AG09309 (cell line): ENCODE measurements around the gene ABLIM2.

ENCODE experiments used
- DNase-seq: peaks from one replicate; pipeline ENCODE4 v3.0.0-alpha.2; 2010; ENCODE audit warnings: low read depth
- H3K4me3 ChIP-seq: 2 replicates; pipeline ENCODE4 v1.5.1; 2011; ENCODE audit warnings: mild to moderate bottlenecking, low read depth, low read length, moderate library complexity; ENCODE audit not compliant: control insufficient read depth
- TF ChIP-seq, protein P1 (sequence below): IDR thresholded peaks from 2 replicates; pipeline ENCODE4 v1.5.1; 2011; ENCODE audit warnings: mild to moderate bottlenecking, low read depth, low read length, inconsistent platforms; ENCODE audit not compliant: insufficient read depth, control insufficient read depth; ENCODE audit errors: missing control alignments

The ABLIM2 gene

GRCh38 chr4:8159537-8160232, 1.1 kb upstream of the ABLIM2 start:
- TF ChIP-seq, protein P1, sequence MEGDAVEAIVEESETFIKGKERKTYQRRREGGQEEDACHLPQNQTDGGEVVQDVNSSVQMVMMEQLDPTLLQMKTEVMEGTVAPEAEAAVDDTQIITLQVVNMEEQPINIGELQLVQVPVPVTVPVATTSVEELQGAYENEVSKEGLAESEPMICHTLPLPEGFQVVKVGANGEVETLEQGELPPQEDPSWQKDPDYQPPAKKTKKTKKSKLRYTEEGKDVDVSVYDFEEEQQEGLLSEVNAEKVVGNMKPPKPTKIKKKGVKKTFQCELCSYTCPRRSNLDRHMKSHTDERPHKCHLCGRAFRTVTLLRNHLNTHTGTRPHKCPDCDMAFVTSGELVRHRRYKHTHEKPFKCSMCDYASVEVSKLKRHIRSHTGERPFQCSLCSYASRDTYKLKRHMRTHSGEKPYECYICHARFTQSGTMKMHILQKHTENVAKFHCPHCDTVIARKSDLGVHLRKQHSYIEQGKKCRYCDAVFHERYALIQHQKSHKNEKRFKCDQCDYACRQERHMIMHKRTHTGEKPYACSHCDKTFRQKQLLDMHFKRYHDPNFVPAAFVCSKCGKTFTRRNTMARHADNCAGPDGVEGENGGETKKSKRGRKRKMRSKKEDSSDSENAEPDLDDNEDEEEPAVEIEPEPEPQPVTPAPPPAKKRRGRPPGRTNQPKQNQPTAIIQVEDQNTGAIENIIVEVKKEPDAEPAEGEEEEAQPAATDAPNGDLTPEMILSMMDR: no peak
- no peak for DNase-seq
- peak overlapping the region; percentile 89 for H3K4me3 ChIP-seq

- H3K4me3 ChIP-seq: peak overlapping the region; percentile 38
- TF ChIP-seq, protein P1: no peak
- no peak for DNase-seq
These were observed 486 bp downstream of the ABLIM2 start for GRCh38 chr4:8157944-8158709.

DNA sequence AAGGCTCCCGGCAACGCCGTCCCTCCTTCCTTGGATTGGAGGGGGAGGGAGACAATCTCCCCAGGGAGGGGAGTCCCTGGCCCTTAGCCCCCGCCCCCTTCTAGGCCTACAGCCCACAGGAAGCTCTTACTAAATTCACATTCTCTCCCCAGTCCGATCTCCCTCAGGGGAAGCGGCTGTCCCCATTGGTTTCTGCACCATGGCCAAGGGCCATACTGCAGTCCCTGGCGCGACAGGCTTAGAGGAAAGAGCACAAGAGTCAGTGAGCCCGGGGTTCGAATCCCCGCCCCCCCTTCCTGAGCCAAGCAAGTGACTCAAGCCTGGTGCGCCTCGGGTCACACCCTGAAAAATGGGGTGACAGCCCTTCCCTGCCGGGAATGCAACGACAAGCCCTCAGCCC, 1.1 kb downstream of the ABLIM2 start:
- no peak for DNase-seq
- TF ChIP-seq, protein P1: no peak
- no peak overlapping the region for H3K4me3 ChIP-seq

DNA sequence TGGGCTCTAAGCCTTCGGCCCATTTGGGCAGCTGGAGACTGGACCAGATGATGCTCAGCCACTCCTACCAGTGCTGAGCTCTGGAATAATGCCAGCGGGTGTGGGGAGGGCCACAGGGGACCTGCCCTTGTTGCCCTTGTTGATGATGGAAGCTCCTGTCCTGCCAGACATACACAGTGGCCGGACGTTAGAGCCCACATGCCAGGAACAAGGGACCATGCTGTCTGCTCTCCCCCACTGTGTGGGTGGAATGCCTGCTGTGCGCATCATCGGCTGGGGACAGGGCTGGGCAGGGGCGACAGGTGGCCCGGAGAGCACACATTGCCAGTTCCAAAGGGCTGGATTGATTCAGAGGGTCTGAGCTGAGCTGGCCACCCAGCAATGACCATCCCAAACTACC, 2.0 kb downstream of the ABLIM2 start:
- TF ChIP-seq, protein P1: no peak
- H3K4me3 ChIP-seq: no peak overlapping the region
- DNase-seq: no peak

GRCh38 chr4:8155660-8156421, 2.8 kb downstream of the ABLIM2 start:
- TF ChIP-seq, protein P1: no peak
- H3K4me3 ChIP-seq: no peak overlapping the region

DNA sequence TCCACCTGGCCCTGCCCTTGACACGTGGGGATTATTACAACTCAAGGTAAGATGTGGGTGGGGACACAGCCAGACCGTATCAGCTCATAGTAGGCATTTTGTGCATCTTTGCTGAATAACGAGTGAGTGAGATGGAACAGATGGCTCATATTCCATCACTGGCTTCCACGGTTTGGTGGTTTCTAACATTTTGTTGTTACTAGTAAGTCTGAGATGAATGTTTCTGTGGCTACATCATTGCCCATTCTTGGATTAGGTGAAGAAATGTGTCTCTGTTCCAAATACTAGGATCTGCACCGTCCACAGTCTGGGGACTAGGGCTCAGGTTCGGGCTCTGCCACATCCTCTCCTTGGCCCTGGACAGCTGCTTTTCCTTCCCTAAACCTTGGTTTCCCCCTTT, 3.6 kb downstream of the ABLIM2 start:
- TF ChIP-seq, protein P1: no peak
- DNase-seq: peak; percentile 5
- no peak overlapping the region for H3K4me3 ChIP-seq

More at GRCh38 chr4:8155660-8156421, 2.8 kb downstream of the ABLIM2 start:
- no peak for DNase-seq
